ENCODE measurements around the gene NOL4L. TPM values are rescaled to one million over a fixed set of nuclear protein-coding genes. Genes with fewer than 3 reads are reported as not detected.
"Not testable (repeated sequence)": the region's sequence is repeated elsewhere in the genome, so short reads cannot be mapped to it uniquely, and the experiment has no call there.

Gene NOL4L
- total and polyA plus RNA-seq, 10 donors, result 3.4 to 45.4 (median 28.6) TPM

GRCh38 chr20:32495217-32495565 is 89.9 kb downstream of the NOL4L start:
- 78 to 90% (median 81%) methylated on average over 8 of the region's 8 CpGs for WGBS, 5 donors

GRCh38 chr20:32494483-32495216 is 90.5 kb downstream of the NOL4L start:
- 81 to 93% (median 90%) methylated on average over 10 to 11 of the region's 11 CpGs for WGBS, 5 donors
- no peak for DNase-seq
- TF ChIP-seq POLR2A (IDR thresholded peaks at IDR 0.05), result no peak
- no peak for TF ChIP-seq CTCF (IDR thresholded peaks at IDR 0.05 in 8 of 11, conservative IDR thresholded peaks at IDR 0.05 in 3 of 11)
- TF ChIP-seq POLR2AphosphoS5 (IDR thresholded peaks at IDR 0.05), result no peak
- H3K4me1 ChIP-seq, result peaks cover 3 to 52% (median 14%) of the 10 kb centered on the region in 6 donors
- H3K27ac ChIP-seq, result no peak overlapping the region
- intact Hi-C loops (cut with DNase I; ENCODE audit: low total_unique reads), result no loop called here
- no peaks in the 10 kb centered on the region for H3K9me3 ChIP-seq
- H3K4me3 ChIP-seq, result no peak overlapping the region
- peaks cover 0 to 11% (median 0%) of the 10 kb centered on the region in 6 donors for H3K36me3 ChIP-seq
- H3K27me3 ChIP-seq (replicated peaks in 1 of 7), result no peaks in the 10 kb centered on the region

More at GRCh38 chr20:32495217-32495565, 89.9 kb downstream of the NOL4L start:
- Histone ChIP-seq H3K9me3 (no peaks in the 10 kb centered on the region), H3K36me3 (peaks cover 0 to 11% (median 0%) of the 10 kb centered on the region in 6 donors), H3K4me1 (peaks cover 3 to 57% (median 14%) of the 10 kb centered on the region in 6 donors), H3K27ac (no peak overlapping the region), H3K4me3 (no peak overlapping the region), H3K27me3 (replicated peaks in 1 of 7) (no peaks in the 10 kb centered on the region)
- DNase-seq, result no peak
- intact Hi-C loops (cut with DNase I; ENCODE audit: low total_unique reads), result no loop called here
- TF ChIP-seq POLR2A (IDR thresholded peaks at IDR 0.05) (no peak), CTCF (IDR thresholded peaks at IDR 0.05 in 8 of 11, conservative IDR thresholded peaks at IDR 0.05 in 3 of 11) (no peak)

- DNase-seq, result no peak
- TF ChIP-seq POLR2AphosphoS5 (IDR thresholded peaks at IDR 0.05), result no peak
- no peak for TF ChIP-seq CTCF (IDR thresholded peaks at IDR 0.05 in 8 of 11, conservative IDR thresholded peaks at IDR 0.05 in 3 of 11)
- no peak for TF ChIP-seq POLR2A (IDR thresholded peaks at IDR 0.05)
- Histone ChIP-seq H3K27ac (no peak overlapping the region), H3K36me3 (peaks cover 0 to 11% (median 0%) of the 10 kb centered on the region in 6 donors), H3K4me3 (no peak overlapping the region), H3K27me3 (replicated peaks in 1 of 7) (no peaks in the 10 kb centered on the region), H3K4me1 (peaks cover 3 to 42% (median 13%) of the 10 kb centered on the region in 6 donors), H3K9me3 (no peaks in the 10 kb centered on the region)
- intact Hi-C loops (cut with DNase I; ENCODE audit: low total_unique reads), result no loop called here
- 74 to 92% (median 85%) methylated on average over 7 to 10 of the region's 10 CpGs for WGBS, 5 donors
These were observed 91.8 kb downstream of the NOL4L start for GRCh38 chr20:32493356-32493755.

GRCh38 chr20:32491764-32492151 is 93.4 kb downstream of the NOL4L start:
- DNase-seq; H3K27me3 ChIP-seq (replicated peaks in 1 of 7); H3K9me3 ChIP-seq; intact Hi-C loops (cut with DNase I; ENCODE audit: low total_unique reads); H3K4me3 ChIP-seq; H3K27ac ChIP-seq: not testable (repeated sequence)
- peaks cover 0 to 11% (median 0%) of the 10 kb centered on the region in 6 donors for H3K36me3 ChIP-seq
- peaks cover 0 to 33% (median 2%) of the 10 kb centered on the region in 6 donors for H3K4me1 ChIP-seq
- WGBS, 5 donors, result 92 to 97% (median 95%) methylated on average over 3 of the region's 3 CpGs
